ENCODE results near the gene TYSND1. TPM values are rescaled to one million over a fixed set of nuclear protein-coding genes. Genes with fewer than 3 reads are reported as not detected.

TYSND1 gene
- total RNA-seq, 1 experiment from 2014 or later: 39.3 TPM

- H3K36me3 ChIP-seq (ENCODE audit: control insufficient read depth, insufficient read depth, low read length): peaks cover 24% of the 10 kb centered on the region
- ATAC-seq: no peak
- POLR2A ChIA-PET: no interaction called here
- no peaks in the 10 kb centered on the region for H3K9me3 ChIP-seq (ENCODE audit: control insufficient read depth, insufficient read depth, low read depth, low read length)
- no peak for DNase-seq (ENCODE audit: low read depth, low spot score)
- peaks cover 14% of the 10 kb centered on the region for H3K4me1 ChIP-seq (ENCODE audit: control insufficient read depth, insufficient read depth, low read length)
- TF ChIP-seq POLR2AphosphoS5 (IDR thresholded peaks at IDR 0.05; ENCODE audit: low read depth, low read length) (no peak), TCF7L2 (IDR thresholded peaks at IDR 0.05; ENCODE audit: low read depth, low read length) (no peak), SIN3A (IDR thresholded peaks at IDR 0.05; ENCODE audit: borderline replicate concordance, insufficient read depth, low read depth, low read length) (no peak), CTCF (IDR thresholded peaks at IDR 0.05) (no peak), REST (IDR thresholded peaks at IDR 0.05; ENCODE audit: insufficient read depth in 1 of 2, low read depth in 2 of 2, low read length in 1 of 2) (no peak)
- no peaks in the 10 kb centered on the region for H3K27me3 ChIP-seq (ENCODE audit: control insufficient read depth, insufficient read depth, low read length)
- H3K27ac ChIP-seq (ENCODE audit: low read length): no peak overlapping the region
- in situ Hi-C loops (cut with HindIII; ENCODE audit: low pct_unique_long_range_greater_than_20kb, low sequenced_read_pairs): no loop called here
- intact Hi-C loops (cut with micrococcal nuclease; ENCODE audit: unreplicated experiment): no loop called here
- CTCF ChIA-PET: no interaction called here
- no TSS peak for BruUV-seq (replicated peaks)
- H3K4me3 ChIP-seq (ENCODE audit: low read depth in 2 of 2, low read length in 2 of 2): no peak overlapping the region
Measured at GRCh38 chr10:70162892-70163201, 16.3 kb upstream of the TYSND1 start.

- H3K27me3 ChIP-seq (ENCODE audit: control insufficient read depth, insufficient read depth, low read length): no peaks in the 10 kb centered on the region
- no peak overlapping the region for H3K4me3 ChIP-seq (ENCODE audit: low read depth in 2 of 2, low read length in 2 of 2)
- 0 out of 2 replicates have a peak overlapping the region, but pooled peaks have one; percentile 14 for H3K27ac ChIP-seq (ENCODE audit: low read length)
- peaks cover 29% of the 10 kb centered on the region for H3K36me3 ChIP-seq (ENCODE audit: control insufficient read depth, insufficient read depth, low read length)
- POLR2A ChIA-PET: no interaction called here
- intact Hi-C loops (cut with micrococcal nuclease; ENCODE audit: unreplicated experiment): no loop called here
- ATAC-seq (no peak), DNase-seq (ENCODE audit: low read depth, low spot score) (no peak)
- in situ Hi-C loops (cut with HindIII; ENCODE audit: low pct_unique_long_range_greater_than_20kb, low sequenced_read_pairs): no loop called here
- TF ChIP-seq TCF7L2 (IDR thresholded peaks at IDR 0.05; ENCODE audit: low read depth, low read length) (no peak), CTCF (IDR thresholded peaks at IDR 0.05) (no peak), POLR2AphosphoS5 (IDR thresholded peaks at IDR 0.05; ENCODE audit: low read depth, low read length) (no peak), REST (IDR thresholded peaks at IDR 0.05; ENCODE audit: insufficient read depth in 1 of 2, low read depth in 2 of 2, low read length in 1 of 2) (no peak), SIN3A (IDR thresholded peaks at IDR 0.05; ENCODE audit: borderline replicate concordance, insufficient read depth, low read depth, low read length) (no peak)
- peaks cover 12% of the 10 kb centered on the region for H3K4me1 ChIP-seq (ENCODE audit: control insufficient read depth, insufficient read depth, low read length)
- no peaks in the 10 kb centered on the region for H3K9me3 ChIP-seq (ENCODE audit: control insufficient read depth, insufficient read depth, low read depth, low read length)
- no TSS peak for BruUV-seq (replicated peaks)
- CTCF ChIA-PET: no interaction called here
Measured at GRCh38 chr10:70162151-70162891, 15.8 kb upstream of the TYSND1 start.

Data from Panc1 (cell line).